NCI-H2081 (cell line): ENCODE results near the gene ELAC2.

Experiments
- DNase-seq, 2 experiments: peaks; one replicate each; lab custom pipeline; 2025; lab: John Stamatoyannopoulos, UW

The ELAC2 gene

GRCh38 chr17:12955521-12955920 is 62.3 kb downstream of the ELAC2 start:
- DNase-seq: no peak

GRCh38 chr17:12953156-12953555 is 64.7 kb downstream of the ELAC2 start:
- no peak for DNase-seq

- no peak for DNase-seq
These were observed 65.8 kb downstream of the ELAC2 start for GRCh38 chr17:12952012-12952411.

GRCh38 chr17:12947047-12947446 is 70.8 kb downstream of the ELAC2 start:
- DNase-seq: no peak
